PFSK-1 (cell line): ENCODE data around the gene ATF6B.

Experiments
- POLR2AphosphoS5 ChIP-seq: IDR thresholded peaks from 2 replicates; pipeline ENCODE4 v1.6.1; 2012; ENCODE audit warnings: low read depth, mild to moderate bottlenecking, control low read depth, low read length, moderate library complexity
- REST ChIP-seq, 2 experiments: IDR thresholded peaks; 2 replicates each; pipeline versions ENCODE4 v1.6.1 to v1.8.0; 2011 to 2012; ENCODE audit warnings: low read depth in 2 of 2, low read length in 2 of 2, control low read depth in 1 of 2, inconsistent platforms in 1 of 2, mild to moderate bottlenecking in 1 of 2, moderate library complexity in 1 of 2; ENCODE audit not compliant: insufficient read depth in 1 of 2
- SIN3A ChIP-seq: IDR thresholded peaks from 2 replicates; pipeline ENCODE4 v1.6.1; 2012; ENCODE audit warnings: mild to moderate bottlenecking, low read length, moderate library complexity, borderline replicate concordance; ENCODE audit not compliant: insufficient read depth
- TAF1 ChIP-seq: IDR thresholded peaks from 2 replicates; pipeline ENCODE4 v1.6.1; 2012; ENCODE audit warnings: low read length, control low read depth, borderline replicate concordance; ENCODE audit not compliant: insufficient read depth

- no peak for TF ChIP-seq POLR2AphosphoS5
- TF ChIP-seq REST (IDR thresholded peaks at IDR 0.05; ENCODE audit: insufficient read depth in 1 of 2, low read depth in 2 of 2, low read length in 2 of 2): no peak
- no peak for TF ChIP-seq SIN3A
- TF ChIP-seq TAF1: no peak
Observed at GRCh38 chr6:32128751-32129296, 778 bp upstream of the ATF6B start.
